Measurements from ENCODE around the gene CPD. TPM values are rescaled to one million over a fixed set of nuclear protein-coding genes. Genes with fewer than 3 reads are reported as not detected.
"Not testable (repeated sequence)": the region's sequence is repeated elsewhere in the genome, so short reads cannot be mapped to it uniquely, and the experiment has no call there.

CPD gene
- total and polyA plus RNA-seq, 4 donors, result 30.4 to 182 (median 70.9) TPM

GRCh38 chr17:30396129-30396528 is 17.4 kb downstream of the CPD start:
- Histone ChIP-seq H3K4me1 (ENCODE audit: control insufficient read depth, insufficient read depth, low read length) (no peaks in the 10 kb centered on the region), H3K36me3 (ENCODE audit: control insufficient read depth, insufficient read depth, low read length) (peaks cover 4% of the 10 kb centered on the region), H3K27ac (ENCODE audit: low read depth, low read length) (no peak overlapping the region), H3K27me3 (ENCODE audit: control insufficient read depth, insufficient read depth, low read length) (no peaks in the 10 kb centered on the region), H3K4me3 (ENCODE audit: low read depth, low read length) (no peak overlapping the region), H3K9me3 (ENCODE audit: control insufficient read depth, insufficient read depth, low read length) (no peaks in the 10 kb centered on the region)
- no peak for DNase-seq (ENCODE audit: low read depth in 4 of 6, low spot score in 6 of 6)
- WGBS (ENCODE audit: insufficient coverage), result no CpG with 5 or more reads among the region's 1 CpG

GRCh38 chr17:30396612-30397011 is 17.9 kb downstream of the CPD start:
- no peaks in the 10 kb centered on the region for H3K4me1 ChIP-seq (ENCODE audit: control insufficient read depth, insufficient read depth, low read length)
- no peak overlapping the region for H3K4me3 ChIP-seq (ENCODE audit: low read depth, low read length)
- H3K27me3 ChIP-seq (ENCODE audit: control insufficient read depth, insufficient read depth, low read length), result no peaks in the 10 kb centered on the region
- no CpG with 5 or more reads among the region's 4 CpGs for WGBS (ENCODE audit: insufficient coverage)
- no peak for DNase-seq (ENCODE audit: low read depth in 4 of 6, low spot score in 6 of 6)
- no peaks in the 10 kb centered on the region for H3K9me3 ChIP-seq (ENCODE audit: control insufficient read depth, insufficient read depth, low read length)
- peaks cover 4% of the 10 kb centered on the region for H3K36me3 ChIP-seq (ENCODE audit: control insufficient read depth, insufficient read depth, low read length)
- H3K27ac ChIP-seq (ENCODE audit: low read depth, low read length), result no peak overlapping the region

- no CpG with 5 or more reads among the region's 1 CpG for WGBS (ENCODE audit: insufficient coverage)
These were observed 19.8 kb downstream of the CPD start for GRCh38 chr17:30398328-30399041.

GRCh38 chr17:30401097-30401496 is 22.4 kb downstream of the CPD start:
- Histone ChIP-seq H3K27ac (ENCODE audit: low read depth, low read length) (no peak overlapping the region), H3K4me1 (ENCODE audit: control insufficient read depth, insufficient read depth, low read length) (no peaks in the 10 kb centered on the region), H3K27me3 (ENCODE audit: control insufficient read depth, insufficient read depth, low read length) (no peaks in the 10 kb centered on the region), H3K9me3 (ENCODE audit: control insufficient read depth, insufficient read depth, low read length) (no peaks in the 10 kb centered on the region), H3K36me3 (ENCODE audit: control insufficient read depth, insufficient read depth, low read length) (no peaks in the 10 kb centered on the region), H3K4me3 (ENCODE audit: low read depth, low read length) (no peak overlapping the region)
- DNase-seq (ENCODE audit: low read depth in 4 of 6, low spot score in 6 of 6), result no peak
- 100% methylated on average over 1 of the region's 1 CpG for WGBS (ENCODE audit: insufficient coverage)

More at GRCh38 chr17:30398328-30399041, 19.8 kb downstream of the CPD start:
- no peaks in the 10 kb centered on the region for H3K36me3 ChIP-seq (ENCODE audit: control insufficient read depth, insufficient read depth, low read length)
- no peaks in the 10 kb centered on the region for H3K9me3 ChIP-seq (ENCODE audit: control insufficient read depth, insufficient read depth, low read length)
- no peaks in the 10 kb centered on the region for H3K27me3 ChIP-seq (ENCODE audit: control insufficient read depth, insufficient read depth, low read length)
- H3K4me3 ChIP-seq (ENCODE audit: low read depth, low read length), result no peak overlapping the region
- DNase-seq (ENCODE audit: low read depth in 4 of 6, low spot score in 6 of 6), result no peak
- H3K4me1 ChIP-seq (ENCODE audit: control insufficient read depth, insufficient read depth, low read length), result no peaks in the 10 kb centered on the region
- no peak overlapping the region for H3K27ac ChIP-seq (ENCODE audit: low read depth, low read length)

- H3K27me3 ChIP-seq (ENCODE audit: control insufficient read depth, insufficient read depth, low read length), result no peaks in the 10 kb centered on the region
- H3K4me3 ChIP-seq (ENCODE audit: low read depth, low read length), result no peak overlapping the region
- no peak for DNase-seq (ENCODE audit: low read depth in 4 of 6, low spot score in 6 of 6)
- no peaks in the 10 kb centered on the region for H3K9me3 ChIP-seq (ENCODE audit: control insufficient read depth, insufficient read depth, low read length)
- no peaks in the 10 kb centered on the region for H3K4me1 ChIP-seq (ENCODE audit: control insufficient read depth, insufficient read depth, low read length)
- H3K27ac ChIP-seq (ENCODE audit: low read depth, low read length), result no peak overlapping the region
- H3K36me3 ChIP-seq (ENCODE audit: control insufficient read depth, insufficient read depth, low read length), result no peaks in the 10 kb centered on the region
These were observed 26.4 kb downstream of the CPD start for GRCh38 chr17:30405161-30405560.

- not testable (repeated sequence) for H3K9me3 ChIP-seq (ENCODE audit: control insufficient read depth, insufficient read depth, low read length); H3K4me3 ChIP-seq (ENCODE audit: low read depth, low read length); H3K4me1 ChIP-seq (ENCODE audit: control insufficient read depth, insufficient read depth, low read length); H3K27me3 ChIP-seq (ENCODE audit: control insufficient read depth, insufficient read depth, low read length); DNase-seq (ENCODE audit: low read depth in 4 of 6, low spot score in 6 of 6); H3K27ac ChIP-seq (ENCODE audit: low read depth, low read length); H3K36me3 ChIP-seq (ENCODE audit: control insufficient read depth, insufficient read depth, low read length)
- WGBS (ENCODE audit: insufficient coverage), result 95% methylated on average over 2 of the region's 2 CpGs
These were observed 31.9 kb downstream of the CPD start for GRCh38 chr17:30410627-30411026.

GRCh38 chr17:30412008-30412496 is 33.3 kb downstream of the CPD start:
- DNase-seq (ENCODE audit: low read depth in 4 of 6, low spot score in 6 of 6); H3K36me3 ChIP-seq (ENCODE audit: control insufficient read depth, insufficient read depth, low read length); H3K4me3 ChIP-seq (ENCODE audit: low read depth, low read length); H3K27me3 ChIP-seq (ENCODE audit: control insufficient read depth, insufficient read depth, low read length); H3K27ac ChIP-seq (ENCODE audit: low read depth, low read length); H3K9me3 ChIP-seq (ENCODE audit: control insufficient read depth, insufficient read depth, low read length); H3K4me1 ChIP-seq (ENCODE audit: control insufficient read depth, insufficient read depth, low read length): not testable (repeated sequence)
- 89% methylated on average over 3 of the region's 3 CpGs for WGBS (ENCODE audit: insufficient coverage)

- no peaks in the 10 kb centered on the region for H3K27me3 ChIP-seq (ENCODE audit: control insufficient read depth, insufficient read depth, low read length)
- WGBS (ENCODE audit: insufficient coverage), result no CpG with 5 or more reads among the region's 4 CpGs
- no peak overlapping the region for H3K27ac ChIP-seq (ENCODE audit: low read depth, low read length)
- H3K4me1 ChIP-seq (ENCODE audit: control insufficient read depth, insufficient read depth, low read length), result no peaks in the 10 kb centered on the region
- no peak for DNase-seq (ENCODE audit: low read depth in 4 of 6, low spot score in 6 of 6)
- H3K4me3 ChIP-seq (ENCODE audit: low read depth, low read length), result no peak overlapping the region
- H3K36me3 ChIP-seq (ENCODE audit: control insufficient read depth, insufficient read depth, low read length), result no peaks in the 10 kb centered on the region
- no peaks in the 10 kb centered on the region for H3K9me3 ChIP-seq (ENCODE audit: control insufficient read depth, insufficient read depth, low read length)
These were observed 34.4 kb downstream of the CPD start for GRCh38 chr17:30413109-30413508.

- 88% methylated on average over 4 of the region's 4 CpGs for WGBS (ENCODE audit: insufficient coverage)
- no peak overlapping the region for H3K4me3 ChIP-seq (ENCODE audit: low read depth, low read length)
- DNase-seq (ENCODE audit: low read depth in 4 of 6, low spot score in 6 of 6), result no peak
- no peaks in the 10 kb centered on the region for H3K9me3 ChIP-seq (ENCODE audit: control insufficient read depth, insufficient read depth, low read length)
- H3K36me3 ChIP-seq (ENCODE audit: control insufficient read depth, insufficient read depth, low read length), result no peaks in the 10 kb centered on the region
- no peaks in the 10 kb centered on the region for H3K4me1 ChIP-seq (ENCODE audit: control insufficient read depth, insufficient read depth, low read length)
- no peaks in the 10 kb centered on the region for H3K27me3 ChIP-seq (ENCODE audit: control insufficient read depth, insufficient read depth, low read length)
- no peak overlapping the region for H3K27ac ChIP-seq (ENCODE audit: low read depth, low read length)
These were observed 35.8 kb downstream of the CPD start for GRCh38 chr17:30414486-30414885.

GRCh38 chr17:30415491-30415890 is 36.8 kb downstream of the CPD start:
- no peaks in the 10 kb centered on the region for H3K9me3 ChIP-seq (ENCODE audit: control insufficient read depth, insufficient read depth, low read length)

More at GRCh38 chr17:30415491-30415890, 36.8 kb downstream of the CPD start:
- no peak overlapping the region for H3K27ac ChIP-seq (ENCODE audit: low read depth, low read length)
- H3K4me3 ChIP-seq (ENCODE audit: low read depth, low read length), result no peak overlapping the region
- no peaks in the 10 kb centered on the region for H3K4me1 ChIP-seq (ENCODE audit: control insufficient read depth, insufficient read depth, low read length)
- H3K36me3 ChIP-seq (ENCODE audit: control insufficient read depth, insufficient read depth, low read length), result no peaks in the 10 kb centered on the region
- DNase-seq (ENCODE audit: low read depth in 4 of 6, low spot score in 6 of 6), result no peak
- H3K27me3 ChIP-seq (ENCODE audit: control insufficient read depth, insufficient read depth, low read length), result no peaks in the 10 kb centered on the region
